T-helper 22 cell (primary cell): ENCODE measurements around the gene UGT2B28.
"Not testable (repeated sequence)": the region's sequence is repeated elsewhere in the genome, so short reads cannot be mapped to it uniquely, and the experiment has no call there.

ENCODE experiments used
- DNase-seq: peaks from one replicate; pipeline ENCODE4 v3.0.0-alpha.2; 2020; ENCODE audit warnings: low read depth

The UGT2B28 gene

GRCh38 chr4:69280081-69280480 lies at the start of gene UGT2B28:
Gene UGT2B28 (plus strand): TSS chr4:69280475. CDS start chr4:69280501, 26 bp downstream.
- DNase-seq: not testable (repeated sequence)

GRCh38 chr4:69239092-69239491 lies 41.2 kb upstream of the UGT2B28 start:
- no peak for DNase-seq

- DNase-seq: no peak
Measured at GRCh38 chr4:69239557-69240168, 40.6 kb upstream of the UGT2B28 start.

GRCh38 chr4:69240787-69241186 lies 39.5 kb upstream of the UGT2B28 start:
- not testable (repeated sequence) for DNase-seq

GRCh38 chr4:69241746-69242145 lies 38.5 kb upstream of the UGT2B28 start:
- DNase-seq: not testable (repeated sequence)

- DNase-seq: not testable (repeated sequence)
Measured at GRCh38 chr4:69242562-69243240, 37.6 kb upstream of the UGT2B28 start.

GRCh38 chr4:69250884-69251283 lies 29.4 kb upstream of the UGT2B28 start:
- DNase-seq: not testable (repeated sequence)

GRCh38 chr4:69253147-69253772 lies 27.0 kb upstream of the UGT2B28 start:
- DNase-seq: not testable (repeated sequence)

GRCh38 chr4:69268612-69269011 lies 11.7 kb upstream of the UGT2B28 start:
- DNase-seq: not testable (repeated sequence)

GRCh38 chr4:69296356-69296755 lies 16.1 kb downstream of the UGT2B28 start:
- not testable (repeated sequence) for DNase-seq

GRCh38 chr4:69308426-69309033 lies 28.3 kb downstream of the UGT2B28 start:
- DNase-seq: not testable (repeated sequence)

- not testable (repeated sequence) for DNase-seq
Measured at GRCh38 chr4:69309549-69310076, 29.3 kb downstream of the UGT2B28 start.

GRCh38 chr4:69310262-69310661 lies 30.0 kb downstream of the UGT2B28 start:
- DNase-seq: not testable (repeated sequence)

- not testable (repeated sequence) for DNase-seq
Measured at GRCh38 chr4:69317669-69318298, 37.5 kb downstream of the UGT2B28 start.

- no peak for DNase-seq
Measured at GRCh38 chr4:69321153-69321729, 41.0 kb downstream of the UGT2B28 start.

GRCh38 chr4:69322055-69322454 lies 41.8 kb downstream of the UGT2B28 start:
- DNase-seq: no peak

- no peak for DNase-seq
Measured at GRCh38 chr4:69323284-69323683, 43.0 kb downstream of the UGT2B28 start.

GRCh38 chr4:69330345-69331047 lies 50.2 kb downstream of the UGT2B28 start:
- no peak for DNase-seq

- not testable (repeated sequence) for DNase-seq
Measured at GRCh38 chr4:69331304-69331703, 51.0 kb downstream of the UGT2B28 start.

GRCh38 chr4:69335485-69335884 lies 55.2 kb downstream of the UGT2B28 start:
- DNase-seq: not testable (repeated sequence)

- not testable (repeated sequence) for DNase-seq
Measured at GRCh38 chr4:69343114-69343513, 62.8 kb downstream of the UGT2B28 start.
